BLaER1 (cell line): ENCODE data around the gene BRAT1.
"Not testable (repeated sequence)": the region's sequence is repeated elsewhere in the genome, so short reads cannot be mapped to it uniquely, and the experiment has no call there.

Source experiments
- H3K27ac ChIP-seq: shearing (Covaris generic); formaldehyde crosslinking; 2 replicates; pipeline ENCODE4 v1.8.1; 2022
- H3K27me3 ChIP-seq: shearing (Covaris generic); formaldehyde crosslinking; 2 replicates; pipeline ENCODE4 v1.8.1; 2022
- H3K36me3 ChIP-seq: shearing (Covaris generic); formaldehyde crosslinking; 2 replicates; pipeline ENCODE4 v1.8.1; 2022
- H3K4me1 ChIP-seq: shearing (Covaris generic); formaldehyde crosslinking; 2 replicates; pipeline ENCODE4 v1.8.1; 2022
- H3K4me2 ChIP-seq: shearing (Covaris generic); formaldehyde crosslinking; 2 replicates; pipeline ENCODE4 v1.8.1; 2022
- H3K4me3 ChIP-seq: shearing (Covaris generic); formaldehyde crosslinking; 2 replicates; pipeline ENCODE4 v1.8.1; 2022
- H3K9ac ChIP-seq: shearing (Covaris generic); formaldehyde crosslinking; 2 replicates; pipeline ENCODE4 v1.8.1; 2022
- H3K9me3 ChIP-seq: shearing (Covaris generic); formaldehyde crosslinking; 2 replicates; pipeline ENCODE4 v1.8.1; 2022
- H4K20me1 ChIP-seq: shearing (Covaris generic); formaldehyde crosslinking; 2 replicates; pipeline ENCODE4 v1.8.1; 2022
- Cebpa-rat ChIP-seq: shearing (Covaris generic); IDR thresholded peaks from 2 replicates; pipeline ENCODE4 v1.8.1; 2022

Gene BRAT1

GRCh38 chr7:2540641-2541051 is 14.7 kb downstream of the BRAT1 start:
- no peak overlapping the region for H3K27ac ChIP-seq
- no peak overlapping the region for H3K4me2 ChIP-seq
- H3K4me3 ChIP-seq: no peak overlapping the region
- no peaks in the 10 kb centered on the region for H3K27me3 ChIP-seq
- H3K9me3 ChIP-seq: no peaks in the 10 kb centered on the region
- H3K4me1 ChIP-seq: peaks cover 15% of the 10 kb centered on the region
- no peak overlapping the region for H3K9ac ChIP-seq
- H4K20me1 ChIP-seq: peaks cover 45% of the 10 kb centered on the region
- H3K36me3 ChIP-seq: peaks cover 81% of the 10 kb centered on the region
- no peak for TF ChIP-seq Cebpa-rat

DNA sequence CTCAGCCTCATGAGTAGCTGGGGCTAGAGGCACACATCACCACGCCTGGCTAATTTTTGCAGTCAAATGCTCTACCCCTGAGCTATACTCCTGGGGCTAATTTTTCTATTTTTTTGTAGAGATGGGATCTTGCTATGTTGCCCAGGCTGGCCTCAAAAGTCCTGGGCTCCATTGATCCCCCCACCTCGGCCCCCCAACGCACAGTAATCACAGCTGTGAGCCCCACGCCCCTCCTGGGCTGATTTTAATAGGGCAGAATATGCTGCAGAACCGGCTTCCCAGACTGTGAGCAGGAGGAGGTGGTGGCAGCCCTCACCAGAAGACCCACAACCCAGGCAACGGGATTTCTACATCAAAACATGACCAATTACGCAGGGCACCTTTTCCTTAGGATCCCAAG is 15.2 kb downstream of the BRAT1 start:
- H3K9ac ChIP-seq: no peak overlapping the region
- H3K9me3 ChIP-seq: no peaks in the 10 kb centered on the region
- no peak overlapping the region for H3K27ac ChIP-seq
- no peak for TF ChIP-seq Cebpa-rat
- no peaks in the 10 kb centered on the region for H3K27me3 ChIP-seq
- H3K4me1 ChIP-seq: peaks cover 15% of the 10 kb centered on the region
- H4K20me1 ChIP-seq: peaks cover 45% of the 10 kb centered on the region
- no peak overlapping the region for H3K4me2 ChIP-seq
- H3K4me3 ChIP-seq: no peak overlapping the region
- peaks cover 76% of the 10 kb centered on the region for H3K36me3 ChIP-seq

GRCh38 chr7:2539031-2539911 is 16.1 kb downstream of the BRAT1 start:
- no peak for TF ChIP-seq Cebpa-rat
- Histone ChIP-seq H3K9ac (no peak overlapping the region), H3K4me1 (peaks cover 8% of the 10 kb centered on the region)

GRCh38 chr7:2537981-2538851 is 17.1 kb downstream of the BRAT1 start:
- Histone ChIP-seq H3K27me3 (no peaks in the 10 kb centered on the region), H3K4me3 (no peak overlapping the region), H4K20me1 (peaks cover 29% of the 10 kb centered on the region; the same call in 1 of the 2 replicates), H3K9ac (no peak overlapping the region), H3K27ac (0 out of 2 replicates have a peak overlapping the region, but pooled peaks have one; percentile 22), H3K36me3 (peaks cover 57% of the 10 kb centered on the region), H3K4me1 (no peaks in the 10 kb centered on the region), H3K4me2 (no peak overlapping the region), H3K9me3 (no peaks in the 10 kb centered on the region)
- TF ChIP-seq Cebpa-rat: no peak

More at GRCh38 chr7:2539031-2539911, 16.1 kb downstream of the BRAT1 start:
- Histone ChIP-seq H4K20me1 (peaks cover 39% of the 10 kb centered on the region; the same call in 1 of the 2 replicates), H3K36me3 (peaks cover 67% of the 10 kb centered on the region), H3K4me2 (no peak overlapping the region), H3K4me3 (no peak overlapping the region), H3K9me3 (no peaks in the 10 kb centered on the region), H3K27me3 (no peaks in the 10 kb centered on the region), H3K27ac (no peak overlapping the region)

DNA sequence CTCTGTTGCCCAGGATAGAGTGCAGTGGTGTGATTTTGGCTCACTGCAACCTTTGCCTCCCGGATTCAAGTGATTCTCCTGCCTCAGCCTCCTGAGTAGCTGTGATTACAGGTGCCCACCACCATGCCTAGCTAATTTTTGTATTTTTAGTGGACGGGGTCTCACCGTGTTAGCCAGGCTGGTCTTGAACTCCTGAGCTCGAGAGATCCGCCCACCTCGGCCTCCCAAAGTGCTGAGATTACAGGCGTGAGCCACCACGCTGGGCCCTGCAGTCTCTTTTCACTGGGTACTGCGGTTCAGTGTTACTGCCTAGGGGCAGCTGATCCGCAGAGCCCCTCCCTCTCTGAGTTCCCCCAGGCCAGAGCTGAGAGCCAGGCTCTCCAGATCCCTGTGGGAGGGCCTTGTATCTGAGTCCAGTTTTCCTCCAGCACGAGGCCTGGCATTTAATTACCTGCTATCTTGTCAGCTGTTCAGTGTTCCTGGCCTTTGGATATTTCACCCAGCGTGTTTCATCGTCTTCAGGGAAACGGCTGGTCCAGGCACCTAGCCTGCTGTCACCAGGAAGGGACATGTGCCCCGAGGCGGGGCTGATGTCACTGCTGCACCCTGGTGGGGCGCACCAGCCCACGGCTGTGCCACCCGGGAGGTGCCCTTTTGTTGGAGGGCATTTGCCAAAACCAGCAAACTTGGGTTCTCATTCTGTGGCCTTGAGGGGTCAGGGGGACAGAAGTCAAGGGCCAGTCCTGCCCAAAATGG is 19.3 kb downstream of the BRAT1 start:
- H4K20me1 ChIP-seq: peaks cover 27% of the 10 kb centered on the region; the same call in 1 of the 2 replicates
- H3K9me3 ChIP-seq, H3K4me1 ChIP-seq, H3K27ac ChIP-seq, H3K9ac ChIP-seq, H3K4me2 ChIP-seq, H3K27me3 ChIP-seq, H3K4me3 ChIP-seq: not testable (repeated sequence)
- peaks cover 35% of the 10 kb centered on the region for H3K36me3 ChIP-seq

- Histone ChIP-seq H4K20me1 (peaks cover 17% of the 10 kb centered on the region), H3K36me3 (peaks cover 19% of the 10 kb centered on the region), H3K4me1 (peaks cover 22% of the 10 kb centered on the region)
- not testable (repeated sequence) for H3K9ac ChIP-seq, H3K4me2 ChIP-seq, H3K27me3 ChIP-seq, H3K4me3 ChIP-seq, H3K9me3 ChIP-seq, H3K27ac ChIP-seq
Observed at GRCh38 chr7:2534214-2534613, 21.1 kb downstream of the BRAT1 start.

GRCh38 chr7:2533566-2533965 is 21.8 kb downstream of the BRAT1 start:
- H3K9me3 ChIP-seq, H3K27ac ChIP-seq, H3K27me3 ChIP-seq, H3K4me2 ChIP-seq, H3K4me3 ChIP-seq, H3K9ac ChIP-seq: not testable (repeated sequence)
- Histone ChIP-seq H4K20me1 (peaks cover 17% of the 10 kb centered on the region), H3K36me3 (peaks cover 13% of the 10 kb centered on the region), H3K4me1 (peaks cover 28% of the 10 kb centered on the region)

DNA sequence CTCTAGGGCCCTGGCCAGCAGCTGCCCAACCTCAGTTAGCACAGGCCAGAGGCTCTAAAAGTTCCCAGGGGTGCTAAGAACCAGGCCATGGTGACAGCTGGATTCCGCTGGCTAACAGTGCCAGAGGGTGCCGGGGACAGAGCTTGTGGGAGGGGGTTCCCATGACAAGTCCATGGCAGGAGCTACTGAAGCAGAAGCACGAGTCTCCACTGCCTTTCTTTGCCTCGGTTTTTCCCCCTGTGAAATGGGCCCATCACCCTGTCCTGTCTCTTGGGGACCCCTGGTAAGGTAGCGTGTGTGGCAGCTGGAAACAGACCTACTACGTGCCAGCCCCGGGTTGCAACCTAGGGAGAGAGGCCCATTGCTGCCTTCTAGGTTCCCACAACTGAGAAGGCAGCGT is 22.5 kb downstream of the BRAT1 start:
- peaks cover 17% of the 10 kb centered on the region for H4K20me1 ChIP-seq
- H3K9ac ChIP-seq, H3K4me2 ChIP-seq, H3K4me3 ChIP-seq, H3K9me3 ChIP-seq, H3K27me3 ChIP-seq, H3K27ac ChIP-seq: not testable (repeated sequence)
- peaks cover 36% of the 10 kb centered on the region for H3K4me1 ChIP-seq
- peaks cover 11% of the 10 kb centered on the region for H3K36me3 ChIP-seq

GRCh38 chr7:2532199-2532772 is 23.0 kb downstream of the BRAT1 start:
- peaks cover 22% of the 10 kb centered on the region for H4K20me1 ChIP-seq
- not testable (repeated sequence) for H3K27me3 ChIP-seq, H3K27ac ChIP-seq, H3K9me3 ChIP-seq, H3K4me3 ChIP-seq, H3K9ac ChIP-seq, H3K4me2 ChIP-seq
- H3K36me3 ChIP-seq: peaks cover 12% of the 10 kb centered on the region
- H3K4me1 ChIP-seq: peaks cover 41% of the 10 kb centered on the region

GRCh38 chr7:2531796-2532110 is 23.6 kb downstream of the BRAT1 start:
- H3K27me3 ChIP-seq, H3K9me3 ChIP-seq, H3K9ac ChIP-seq, H3K27ac ChIP-seq, H3K4me2 ChIP-seq, H3K4me3 ChIP-seq: not testable (repeated sequence)
- Histone ChIP-seq H3K36me3 (peaks cover 17% of the 10 kb centered on the region), H4K20me1 (peaks cover 27% of the 10 kb centered on the region), H3K4me1 (peaks cover 46% of the 10 kb centered on the region)

GRCh38 chr7:2530994-2531795 is 24.1 kb downstream of the BRAT1 start:
- H4K20me1 ChIP-seq: peaks cover 33% of the 10 kb centered on the region
- not testable (repeated sequence) for H3K4me3 ChIP-seq, H3K9me3 ChIP-seq, H3K27me3 ChIP-seq
- H3K4me1 ChIP-seq: peaks cover 52% of the 10 kb centered on the region
- peak overlapping the region; percentile 62 for H3K27ac ChIP-seq
- peak overlapping the region; percentile 65; the same call in 1 of the 2 replicates for H3K9ac ChIP-seq
- peak overlapping the region; percentile 78 for H3K4me2 ChIP-seq
- peaks cover 23% of the 10 kb centered on the region for H3K36me3 ChIP-seq
